HFFc6 (cell line): ENCODE measurements around the gene FAM13A. TPM values are rescaled to one million over a fixed set of nuclear protein-coding genes. Genes with fewer than 3 reads are reported as not detected.

Experiments used
- DNase-seq: peaks from one replicate; pipeline ENCODE4 v3.0.0-alpha.2; 2018
- H3K27ac Mint-ChIP-seq: 2 replicates; pipeline ENCODE4 v1.8.0; 2020; ENCODE audit warnings: mild to moderate bottlenecking, mixed read lengths
- H3K27me3 Mint-ChIP-seq: 2 replicates; pipeline ENCODE4 v1.8.0; 2021; ENCODE audit warnings: mild to moderate bottlenecking, moderate library complexity, mixed read lengths; ENCODE audit not compliant: insufficient read depth
- H3K36me3 Mint-ChIP-seq: 2 replicates; pipeline ENCODE4 v1.8.0; 2021; ENCODE audit warnings: low read depth, mixed read lengths
- H3K4me1 Mint-ChIP-seq: 2 replicates; pipeline ENCODE4 v1.8.0; 2020; ENCODE audit warnings: low read depth, mixed read lengths
- H3K4me3 Mint-ChIP-seq: 2 replicates; pipeline ENCODE4 v1.8.0; 2020; ENCODE audit warnings: mild to moderate bottlenecking, moderate library complexity, mixed read lengths
- H3K9me3 Mint-ChIP-seq: 2 replicates; pipeline ENCODE4 v1.8.0; 2020; ENCODE audit warnings: mild to moderate bottlenecking, mixed read lengths
- total RNA-seq, 6 experiments: library from RNA; stranded (reverse); fragmentation: NEBNext Ultra II Directional; extraction: Animal tissue kit (Norgen Biotek cat#: 25700); gene quantifications; 2 replicates in 1 of 6; 3 replicates in 5 of 6; pipeline ENCODE4 v1.2.3, GENCODE V29; 2021
- TF ChIP-seq, protein P1 (sequence below): fragments of 200-600 bp; sonication (generic); IDR thresholded peaks from 2 replicates; pipeline ENCODE4 v1.5.0; 2021; ENCODE audit warnings: antibody characterized with exemption, mild to moderate bottlenecking

The FAM13A gene
- total RNA-seq, 6 experiments from 2014 or later, result 8.0 to 11.2 (median 9.7) TPM

DNA sequence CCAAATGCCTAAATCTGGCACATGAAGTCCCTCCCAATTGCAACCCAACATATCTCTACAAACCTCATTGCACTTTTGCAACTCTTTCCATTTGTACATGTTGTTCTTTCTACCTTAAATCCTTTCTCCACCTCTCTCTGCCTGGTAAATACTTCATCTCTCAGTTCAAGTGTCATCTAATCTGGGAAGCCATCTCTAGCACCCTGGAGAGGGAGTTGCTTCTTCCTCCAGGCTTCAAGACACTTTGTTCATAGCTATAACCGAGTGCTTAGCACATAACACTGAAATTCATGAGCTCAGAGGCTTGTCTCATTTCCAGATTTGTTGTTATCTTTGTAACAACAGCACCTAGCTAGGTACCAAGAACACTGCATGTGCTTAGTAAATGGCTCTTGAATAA lies 244.6 kb downstream of the FAM13A start:
- no peaks in the 10 kb centered on the region; the same call in 1 of the 2 replicates for H3K27me3 Mint-ChIP-seq
- no peak overlapping the region for H3K4me3 Mint-ChIP-seq
- DNase-seq, result no peak
- no peaks in the 10 kb centered on the region for H3K36me3 Mint-ChIP-seq
- H3K9me3 Mint-ChIP-seq, result no peaks in the 10 kb centered on the region
- TF ChIP-seq, protein P1, sequence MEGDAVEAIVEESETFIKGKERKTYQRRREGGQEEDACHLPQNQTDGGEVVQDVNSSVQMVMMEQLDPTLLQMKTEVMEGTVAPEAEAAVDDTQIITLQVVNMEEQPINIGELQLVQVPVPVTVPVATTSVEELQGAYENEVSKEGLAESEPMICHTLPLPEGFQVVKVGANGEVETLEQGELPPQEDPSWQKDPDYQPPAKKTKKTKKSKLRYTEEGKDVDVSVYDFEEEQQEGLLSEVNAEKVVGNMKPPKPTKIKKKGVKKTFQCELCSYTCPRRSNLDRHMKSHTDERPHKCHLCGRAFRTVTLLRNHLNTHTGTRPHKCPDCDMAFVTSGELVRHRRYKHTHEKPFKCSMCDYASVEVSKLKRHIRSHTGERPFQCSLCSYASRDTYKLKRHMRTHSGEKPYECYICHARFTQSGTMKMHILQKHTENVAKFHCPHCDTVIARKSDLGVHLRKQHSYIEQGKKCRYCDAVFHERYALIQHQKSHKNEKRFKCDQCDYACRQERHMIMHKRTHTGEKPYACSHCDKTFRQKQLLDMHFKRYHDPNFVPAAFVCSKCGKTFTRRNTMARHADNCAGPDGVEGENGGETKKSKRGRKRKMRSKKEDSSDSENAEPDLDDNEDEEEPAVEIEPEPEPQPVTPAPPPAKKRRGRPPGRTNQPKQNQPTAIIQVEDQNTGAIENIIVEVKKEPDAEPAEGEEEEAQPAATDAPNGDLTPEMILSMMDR, result no peak
- H3K4me1 Mint-ChIP-seq, result peaks cover 20% of the 10 kb centered on the region
- H3K27ac Mint-ChIP-seq, result no peak overlapping the region

- Mint-ChIP-seq H3K9me3 (no peaks in the 10 kb centered on the region), H3K36me3 (no peaks in the 10 kb centered on the region), H3K27me3 (no peaks in the 10 kb centered on the region; the same call in 1 of the 2 replicates), H3K4me1 (peaks cover 26% of the 10 kb centered on the region), H3K27ac (no peak overlapping the region), H3K4me3 (no peak overlapping the region)
- no peak for DNase-seq
- TF ChIP-seq, protein P1, result no peak
Measured at GRCh38 chr4:88811904-88812303, 245.1 kb downstream of the FAM13A start.

GRCh38 chr4:88810325-88810724 lies 246.7 kb downstream of the FAM13A start:
- H3K27me3 Mint-ChIP-seq, result no peaks in the 10 kb centered on the region; the same call in 1 of the 2 replicates
- TF ChIP-seq, protein P1, result no peak
- DNase-seq, result no peak
- H3K27ac Mint-ChIP-seq, result no peak overlapping the region
- H3K36me3 Mint-ChIP-seq, result no peaks in the 10 kb centered on the region
- no peaks in the 10 kb centered on the region for H3K9me3 Mint-ChIP-seq
- H3K4me1 Mint-ChIP-seq, result peaks cover 26% of the 10 kb centered on the region
- H3K4me3 Mint-ChIP-seq, result no peak overlapping the region

- no peaks in the 10 kb centered on the region; the same call in 1 of the 2 replicates for H3K27me3 Mint-ChIP-seq
- TF ChIP-seq, protein P1, result no peak
- H3K4me3 Mint-ChIP-seq, result peak overlapping the region; percentile 68
- H3K36me3 Mint-ChIP-seq, result no peaks in the 10 kb centered on the region
- DNase-seq, result no peak
- peaks cover 26% of the 10 kb centered on the region for H3K4me1 Mint-ChIP-seq
- no peaks in the 10 kb centered on the region for H3K9me3 Mint-ChIP-seq
- peak overlapping the region; percentile 55; the same call in 1 of the 2 replicates for H3K27ac Mint-ChIP-seq
Measured at GRCh38 chr4:88809576-88810219, 247.3 kb downstream of the FAM13A start.

DNA sequence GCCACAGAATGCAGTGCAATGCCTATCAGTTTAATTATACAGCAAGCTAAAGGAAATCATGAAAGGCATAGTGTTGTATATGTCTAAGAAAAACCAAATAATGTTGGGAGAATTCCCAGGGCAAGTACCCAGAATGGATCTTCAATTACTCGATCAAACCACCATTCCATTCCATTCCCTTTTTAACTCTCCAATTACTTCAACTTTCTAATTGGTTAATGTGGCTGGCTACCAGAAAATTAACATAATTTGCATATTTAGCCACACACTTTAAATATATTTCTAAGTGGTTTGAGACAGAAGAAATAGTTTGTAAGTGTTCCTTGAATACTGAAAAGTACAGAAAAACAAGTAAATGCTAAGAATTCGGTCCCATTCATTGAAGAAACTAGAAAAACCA lies 247.9 kb downstream of the FAM13A start:
- H3K27me3 Mint-ChIP-seq, result no peaks in the 10 kb centered on the region; the same call in 1 of the 2 replicates
- H3K4me3 Mint-ChIP-seq, result peak overlapping the region; percentile 68
- TF ChIP-seq, protein P1, result no peak
- H3K27ac Mint-ChIP-seq, result peak overlapping the region; percentile 55; the same call in 1 of the 2 replicates
- no peak for DNase-seq
- peaks cover 31% of the 10 kb centered on the region for H3K4me1 Mint-ChIP-seq
- H3K36me3 Mint-ChIP-seq, result no peaks in the 10 kb centered on the region
- H3K9me3 Mint-ChIP-seq, result no peaks in the 10 kb centered on the region
